Activated CD8-positive, alpha-beta T cell treated with anti-CD3 and anti-CD28 coated beads, Interleukin-2, amount 10 ng/mL, durations not matched to agents 7 days and 5 days (primary cell): ENCODE measurements around the gene UBTF. TPM values are rescaled to one million over a fixed set of nuclear protein-coding genes. Genes with fewer than 3 reads are reported as not detected.
"Not testable (repeated sequence)": the region's sequence is repeated elsewhere in the genome, so short reads cannot be mapped to it uniquely, and the experiment has no call there.

Experiments used
- ATAC-seq: fragments of 150-1000 bp; cut with Tn5 transposase; one replicate; pipeline ENCODE4 v1.10.0; 2021; ENCODE audit warnings: moderate library complexity
- CTCF ChIA-PET: fragments of 350-600 bp; sonication (Branson Sonifier 250); formaldehyde crosslinking; loops from one replicate; lab custom pipeline; 2021; ENCODE audit warnings: antibody characterized with exemption; lab: Charles Lee
- POLR2A ChIA-PET: fragments of 350-600 bp; sonication (Branson Sonifier 250); formaldehyde crosslinking; loops from one replicate; lab custom pipeline; 2021; ENCODE audit warnings: antibody characterized with exemption; lab: Charles Lee
- DNase-seq: peaks from one replicate; pipeline ENCODE4 v3.0.0-alpha.2; 2020
- H3K27ac Mint-ChIP-seq: one replicate; pipeline ENCODE4 v1.8.0; 2021; ENCODE audit warnings: mild to moderate bottlenecking, mixed read lengths
- H3K27me3 Mint-ChIP-seq: one replicate; pipeline ENCODE4 v1.8.0; 2021; ENCODE audit warnings: low read depth, mixed read lengths
- H3K36me3 Mint-ChIP-seq: one replicate; pipeline ENCODE4 v1.8.0; 2021; ENCODE audit warnings: low read depth, mixed read lengths
- H3K4me1 Mint-ChIP-seq: one replicate; pipeline ENCODE4 v1.8.0; 2021; ENCODE audit warnings: low read depth, mixed read lengths
- H3K4me3 Mint-ChIP-seq: one replicate; pipeline ENCODE4 v1.8.0; 2021; ENCODE audit warnings: mild to moderate bottlenecking, mixed read lengths
- H3K9me3 Mint-ChIP-seq: one replicate; pipeline ENCODE4 v1.8.0; 2022; ENCODE audit warnings: mixed read lengths; ENCODE audit not compliant: insufficient read depth
- total RNA-seq, 2 experiments: library from RNA; stranded (reverse); gene quantifications; one replicate each; pipeline ENCODE4 v1.2.3, GENCODE V29; 2021

Gene UBTF
- total RNA-seq, 2 experiments from 2014 or later = 165 to 182 TPM

GRCh38 chr17:44237886-44238285 is 18.4 kb upstream of the UBTF start:
- CTCF ChIA-PET, H3K9me3 Mint-ChIP-seq, POLR2A ChIA-PET, H3K36me3 Mint-ChIP-seq, H3K27ac Mint-ChIP-seq, H3K4me3 Mint-ChIP-seq, ATAC-seq, H3K27me3 Mint-ChIP-seq, DNase-seq: not testable (repeated sequence)
- peaks cover 12% of the 10 kb centered on the region for H3K4me1 Mint-ChIP-seq

GRCh38 chr17:44236444-44236991 is 17.0 kb upstream of the UBTF start:
- Mint-ChIP-seq H3K4me1 (peaks cover 12% of the 10 kb centered on the region), H3K27me3 (peaks cover 7% of the 10 kb centered on the region), H3K27ac (no peak overlapping the region), H3K9me3 (no peaks in the 10 kb centered on the region), H3K4me3 (no peak overlapping the region), H3K36me3 (no peaks in the 10 kb centered on the region)
- DNase-seq (no peak), ATAC-seq (no peak)
- ChIA-PET POLR2A (interaction anchor here (1.1 kb wide), 1 partner anchor 17 kb away, joined by 3 read pairs; the partner anchor contains the start of gene UBTF), CTCF (interaction anchor here (1.3 kb wide), 1 partner anchor 26 kb away, joined by 5 read pairs; no protein-coding TSS in a partner anchor)

GRCh38 chr17:44235583-44235936 is 16.1 kb upstream of the UBTF start:
- peaks cover 12% of the 10 kb centered on the region for H3K4me1 Mint-ChIP-seq
- no peaks in the 10 kb centered on the region for H3K9me3 Mint-ChIP-seq
- H3K27me3 Mint-ChIP-seq = peaks cover 5% of the 10 kb centered on the region
- CTCF ChIA-PET = no interaction called here
- DNase-seq (no peak), ATAC-seq (no peak)
- POLR2A ChIA-PET = no interaction called here
- H3K36me3 Mint-ChIP-seq = no peaks in the 10 kb centered on the region
- H3K27ac Mint-ChIP-seq = no peak overlapping the region
- H3K4me3 Mint-ChIP-seq = no peak overlapping the region

GRCh38 chr17:44233582-44233981 is 14.1 kb upstream of the UBTF start:
- peaks cover 12% of the 10 kb centered on the region for H3K4me1 Mint-ChIP-seq
- H3K27me3 Mint-ChIP-seq = peaks cover 5% of the 10 kb centered on the region
- H3K27ac Mint-ChIP-seq = no peak overlapping the region
- ChIA-PET CTCF (no interaction called here), POLR2A (no interaction called here)
- no peak overlapping the region for H3K4me3 Mint-ChIP-seq
- DNase-seq (no peak), ATAC-seq (no peak)
- H3K36me3 Mint-ChIP-seq = no peaks in the 10 kb centered on the region
- H3K9me3 Mint-ChIP-seq = no peaks in the 10 kb centered on the region

- H3K27ac Mint-ChIP-seq = no peak overlapping the region
- POLR2A ChIA-PET = interaction anchor here (0.6 kb wide), 1 partner anchor 83 kb away, joined by 3 read pairs; no protein-coding TSS in a partner anchor
- no peak overlapping the region for H3K4me3 Mint-ChIP-seq
- H3K9me3 Mint-ChIP-seq = no peaks in the 10 kb centered on the region
- DNase-seq = no peak
- CTCF ChIA-PET = no interaction called here
- ATAC-seq = no peak
- H3K4me1 Mint-ChIP-seq = peaks cover 12% of the 10 kb centered on the region
- H3K27me3 Mint-ChIP-seq = peaks cover 5% of the 10 kb centered on the region
- no peaks in the 10 kb centered on the region for H3K36me3 Mint-ChIP-seq
Measured at GRCh38 chr17:44232061-44232460, 12.6 kb upstream of the UBTF start.

- H3K36me3 Mint-ChIP-seq = no peaks in the 10 kb centered on the region
- H3K4me3 Mint-ChIP-seq = no peak overlapping the region
- no peak overlapping the region for H3K27ac Mint-ChIP-seq
- H3K27me3 Mint-ChIP-seq = peaks cover 5% of the 10 kb centered on the region
- ATAC-seq = no peak
- no peak for DNase-seq
- ChIA-PET CTCF (interaction anchor here (1.2 to 1.4 kb wide), 2 partner anchors 9 to 20 kb away, joined by 5 to 7 read pairs; partner anchors contain the start of gene UBTF), POLR2A (interaction anchor here (0.8 to 2.1 kb wide), 2 partner anchors 9 to 19 kb away, joined by 6 to 9 read pairs; no protein-coding TSS in a partner anchor)
- peaks cover 5% of the 10 kb centered on the region for H3K4me1 Mint-ChIP-seq
- no peaks in the 10 kb centered on the region for H3K9me3 Mint-ChIP-seq
Measured at GRCh38 chr17:44230140-44230539, 10.7 kb upstream of the UBTF start.

- H3K27me3 Mint-ChIP-seq = peaks cover 5% of the 10 kb centered on the region
- CTCF ChIA-PET = interaction anchor here (1.2 kb wide), 1 partner anchor 19 kb away, joined by 5 read pairs; no protein-coding TSS in a partner anchor
- H3K36me3 Mint-ChIP-seq = no peaks in the 10 kb centered on the region
Measured at GRCh38 chr17:44229090-44229489, 9.6 kb upstream of the UBTF start.

GRCh38 chr17:44223541-44224071 is 4.1 kb upstream of the UBTF start:
- H3K27me3 Mint-ChIP-seq = no peaks in the 10 kb centered on the region
- no peak overlapping the region for H3K27ac Mint-ChIP-seq
- DNase-seq = no peak
- H3K4me3 Mint-ChIP-seq = no peak overlapping the region
- no peak for ATAC-seq
- ChIA-PET POLR2A (interaction anchor here (1.0 kb wide), 1 partner anchor 13 kb away, joined by 3 read pairs; no protein-coding TSS in a partner anchor), CTCF (interaction anchor here (4.8 kb wide), 1 partner anchor 13 kb away, joined by 45 read pairs; no protein-coding TSS in a partner anchor)
- peaks cover 6% of the 10 kb centered on the region for H3K36me3 Mint-ChIP-seq
- no peaks in the 10 kb centered on the region for H3K9me3 Mint-ChIP-seq
- peaks cover 13% of the 10 kb centered on the region for H3K4me1 Mint-ChIP-seq

More at GRCh38 chr17:44229090-44229489, 9.6 kb upstream of the UBTF start:
- no peaks in the 10 kb centered on the region for H3K9me3 Mint-ChIP-seq
- no peak for DNase-seq
- H3K27ac Mint-ChIP-seq = no peak overlapping the region
- POLR2A ChIA-PET = interaction anchor here (0.6 to 2.1 kb wide), 3 partner anchors 8 to 31 kb away, joined by 3 to 9 read pairs (median 6); no protein-coding TSS in a partner anchor
- no peak overlapping the region for H3K4me3 Mint-ChIP-seq
- H3K4me1 Mint-ChIP-seq = no peaks in the 10 kb centered on the region
- ATAC-seq = no peak

GRCh38 chr17:44222112-44222869 is 2.8 kb upstream of the UBTF start:
- Mint-ChIP-seq H3K27ac (peak overlapping the region; percentile 80), H3K9me3 (no peaks in the 10 kb centered on the region), H3K36me3 (peaks cover 11% of the 10 kb centered on the region), H3K4me1 (peaks cover 13% of the 10 kb centered on the region), H3K4me3 (peak overlapping the region; percentile 79), H3K27me3 (no peaks in the 10 kb centered on the region)
- DNase-seq = peak; percentile 60
- POLR2A ChIA-PET = interaction anchor here (0.7 to 5.2 kb wide), 8 partner anchors 8 to 163 kb away, joined by 3 to 57 read pairs (median 8); partner anchors contain the start of gene TMUB2
- no peak for ATAC-seq
- CTCF ChIA-PET = interaction anchor here (1.2 to 4.8 kb wide), 8 partner anchors 12 to 123 kb away, joined by 4 to 45 read pairs (median 11); partner anchors contain the start of genes GRN and TMUB2

- peaks cover 16% of the 10 kb centered on the region for H3K36me3 Mint-ChIP-seq
- POLR2A ChIA-PET = interaction anchor here (0.7 to 6.6 kb wide), 11 partner anchors 9 to 163 kb away, joined by 3 to 59 read pairs (median 8); partner anchors contain the start of genes SLC25A39 and TMUB2
- peak overlapping the region; percentile 79 for H3K4me3 Mint-ChIP-seq
Measured at GRCh38 chr17:44221862-44222111, 2.3 kb upstream of the UBTF start.

GRCh38 chr17:44221084-44221861 is 1.8 kb upstream of the UBTF start:
- Mint-ChIP-seq H3K27me3 (no peaks in the 10 kb centered on the region), H3K4me1 (peaks cover 21% of the 10 kb centered on the region), H3K4me3 (peak overlapping the region; percentile 79), H3K9me3 (no peaks in the 10 kb centered on the region), H3K27ac (peak overlapping the region; percentile 80), H3K36me3 (peaks cover 21% of the 10 kb centered on the region)
- peak; percentile 78 for DNase-seq
- peak; percentile 35 for ATAC-seq
- ChIA-PET CTCF (interaction anchor here (0.7 to 4.8 kb wide), 12 partner anchors 10 to 124 kb away, joined by 3 to 45 read pairs (median 8); partner anchors contain the start of genes GRN, HDAC5 and TMUB2), POLR2A (interaction anchor here (0.7 to 6.6 kb wide), 12 partner anchors 9 to 164 kb away, joined by 3 to 59 read pairs (median 6); partner anchors contain the start of genes SLC25A39 and TMUB2)

More at GRCh38 chr17:44221862-44222111, 2.3 kb upstream of the UBTF start:
- no peaks in the 10 kb centered on the region for H3K9me3 Mint-ChIP-seq
- CTCF ChIA-PET = interaction anchor here (0.8 to 4.8 kb wide), 11 partner anchors 9 to 124 kb away, joined by 3 to 45 read pairs (median 8); partner anchors contain the start of genes GRN, HDAC5 and TMUB2
- H3K27ac Mint-ChIP-seq = peak overlapping the region; percentile 80
- no peak for DNase-seq
- H3K27me3 Mint-ChIP-seq = no peaks in the 10 kb centered on the region
- H3K4me1 Mint-ChIP-seq = peaks cover 17% of the 10 kb centered on the region
- no peak for ATAC-seq
